ENCODE results near the gene NEDD8.

- TF ChIP-seq CTCF (IDR thresholded peaks at IDR 0.05) = no peak
- TF ChIP-seq POLR2A (IDR thresholded peaks at IDR 0.05) = no peak
Measured at GRCh38 chr14:24213866-24214662, 18.1 kb downstream of the NEDD8 start.
